Measurements from ENCODE around the gene MYO10.
A peak's percentile ranks its signal among the peaks of the same experiment; 100 is the strongest.
"Not testable (repeated sequence)": the region's sequence is repeated elsewhere in the genome, so short reads cannot be mapped to it uniquely, and the experiment has no call there.

The MYO10 gene

GRCh38 chr5:16936150-16936988, at the start of gene MYO10:
TSS of gene MYO10 (minus strand) at chr5:16936288. CDS start at chr5:16935808, 480 bp downstream.
- no peaks in the 10 kb centered on the region for H3K36me3 ChIP-seq (ENCODE audit: control insufficient read depth, insufficient read depth, low read length)
- TF ChIP-seq, protein P1, sequence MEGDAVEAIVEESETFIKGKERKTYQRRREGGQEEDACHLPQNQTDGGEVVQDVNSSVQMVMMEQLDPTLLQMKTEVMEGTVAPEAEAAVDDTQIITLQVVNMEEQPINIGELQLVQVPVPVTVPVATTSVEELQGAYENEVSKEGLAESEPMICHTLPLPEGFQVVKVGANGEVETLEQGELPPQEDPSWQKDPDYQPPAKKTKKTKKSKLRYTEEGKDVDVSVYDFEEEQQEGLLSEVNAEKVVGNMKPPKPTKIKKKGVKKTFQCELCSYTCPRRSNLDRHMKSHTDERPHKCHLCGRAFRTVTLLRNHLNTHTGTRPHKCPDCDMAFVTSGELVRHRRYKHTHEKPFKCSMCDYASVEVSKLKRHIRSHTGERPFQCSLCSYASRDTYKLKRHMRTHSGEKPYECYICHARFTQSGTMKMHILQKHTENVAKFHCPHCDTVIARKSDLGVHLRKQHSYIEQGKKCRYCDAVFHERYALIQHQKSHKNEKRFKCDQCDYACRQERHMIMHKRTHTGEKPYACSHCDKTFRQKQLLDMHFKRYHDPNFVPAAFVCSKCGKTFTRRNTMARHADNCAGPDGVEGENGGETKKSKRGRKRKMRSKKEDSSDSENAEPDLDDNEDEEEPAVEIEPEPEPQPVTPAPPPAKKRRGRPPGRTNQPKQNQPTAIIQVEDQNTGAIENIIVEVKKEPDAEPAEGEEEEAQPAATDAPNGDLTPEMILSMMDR (IDR thresholded peaks at IDR 0.05; ENCODE audit: insufficient read depth, low read length, poor library complexity, severe bottlenecking): no peak
- peak; percentile 41 for DNase-seq (ENCODE audit: extremely low read depth, insufficient read length)
- no peak within 1 kb of the TSS for H3K4me3 ChIP-seq (replicated peaks; ENCODE audit: low read depth, low read length)
- no peaks in the 10 kb centered on the region; the same call in 1 of the 2 replicates for H3K27me3 ChIP-seq (replicated peaks; ENCODE audit: control insufficient read depth, insufficient read depth, low read length)

GRCh38 chr5:16985304-16985703, 49.2 kb upstream of the MYO10 start:
- H3K27me3 ChIP-seq (replicated peaks; ENCODE audit: control insufficient read depth, insufficient read depth, low read length); H3K36me3 ChIP-seq (ENCODE audit: control insufficient read depth, insufficient read depth, low read length); DNase-seq (ENCODE audit: extremely low read depth, insufficient read length); H3K4me3 ChIP-seq (replicated peaks; ENCODE audit: low read depth, low read length): not testable (repeated sequence)

- H3K27me3 ChIP-seq (replicated peaks; ENCODE audit: control insufficient read depth, insufficient read depth, low read length): no peaks in the 10 kb centered on the region
- H3K4me3 ChIP-seq (replicated peaks; ENCODE audit: low read depth, low read length): no peak overlapping the region
- no peak for DNase-seq (ENCODE audit: extremely low read depth, insufficient read length)
- no peaks in the 10 kb centered on the region for H3K36me3 ChIP-seq (ENCODE audit: control insufficient read depth, insufficient read depth, low read length)
- TF ChIP-seq, protein P1 (IDR thresholded peaks at IDR 0.05; ENCODE audit: insufficient read depth, low read length, poor library complexity, severe bottlenecking): no peak
Measured at GRCh38 chr5:16983972-16984371, 47.9 kb upstream of the MYO10 start.

DNA sequence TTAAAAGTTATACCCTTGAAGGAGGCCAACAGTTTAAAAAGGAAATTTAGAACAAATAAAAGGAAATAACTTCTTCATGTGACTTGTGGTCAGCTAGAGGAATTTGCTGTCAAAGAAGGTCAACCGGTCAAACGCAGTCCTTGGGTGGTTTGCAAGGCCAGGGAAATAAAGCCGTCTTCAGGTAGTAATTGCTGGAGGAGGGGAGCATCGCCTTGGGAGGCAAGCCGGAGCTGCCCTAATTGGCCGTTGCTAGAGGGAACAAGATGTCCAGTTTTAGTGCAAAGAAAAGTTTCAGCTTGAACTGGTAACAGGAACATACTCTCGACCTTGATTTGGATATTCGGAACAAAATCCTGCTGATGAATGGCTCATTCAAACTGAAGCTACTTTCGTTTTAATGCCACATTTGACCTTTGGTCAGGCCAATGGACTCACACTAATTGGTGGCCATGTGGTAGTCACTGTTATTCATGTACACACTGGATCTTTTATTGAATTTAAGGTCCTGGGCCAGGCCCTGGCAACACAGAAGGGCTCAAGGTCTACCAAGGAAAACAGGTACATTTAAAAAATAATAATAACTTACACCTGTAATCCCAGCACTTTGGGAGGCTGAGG, 47.0 kb upstream of the MYO10 start:
- H3K4me3 ChIP-seq (replicated peaks; ENCODE audit: low read depth, low read length): no peak overlapping the region
- no peaks in the 10 kb centered on the region for H3K27me3 ChIP-seq (replicated peaks; ENCODE audit: control insufficient read depth, insufficient read depth, low read length)
- no peaks in the 10 kb centered on the region for H3K36me3 ChIP-seq (ENCODE audit: control insufficient read depth, insufficient read depth, low read length)
- DNase-seq (ENCODE audit: extremely low read depth, insufficient read length): no peak
- TF ChIP-seq, protein P1 (IDR thresholded peaks at IDR 0.05; ENCODE audit: insufficient read depth, low read length, poor library complexity, severe bottlenecking): no peak

DNA sequence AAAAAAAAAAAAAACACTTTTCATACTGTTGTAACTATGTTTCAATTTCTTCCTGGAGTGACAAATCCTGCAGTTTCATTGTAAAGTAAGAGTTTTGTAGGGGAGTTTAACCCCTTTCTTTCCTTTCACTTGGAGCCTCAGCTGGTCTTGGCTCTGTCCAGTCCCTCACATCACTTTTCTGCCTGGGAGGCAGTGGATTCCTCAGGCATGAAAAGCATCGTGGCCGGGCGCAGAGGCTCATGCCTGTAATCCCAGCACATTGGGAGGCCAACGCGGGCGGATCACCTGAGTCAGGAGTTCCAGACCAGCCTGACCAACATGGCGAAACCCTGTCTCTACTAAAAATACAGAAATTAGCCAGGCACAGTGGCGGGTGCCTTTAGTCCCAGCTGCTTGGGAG, 45.6 kb upstream of the MYO10 start:
- TF ChIP-seq, protein P1 (IDR thresholded peaks at IDR 0.05; ENCODE audit: insufficient read depth, low read length, poor library complexity, severe bottlenecking): no peak
- no peak overlapping the region for H3K4me3 ChIP-seq (replicated peaks; ENCODE audit: low read depth, low read length)
- no peaks in the 10 kb centered on the region for H3K27me3 ChIP-seq (replicated peaks; ENCODE audit: control insufficient read depth, insufficient read depth, low read length)
- H3K36me3 ChIP-seq (ENCODE audit: control insufficient read depth, insufficient read depth, low read length): no peaks in the 10 kb centered on the region
- no peak for DNase-seq (ENCODE audit: extremely low read depth, insufficient read length)

GRCh38 chr5:16980983-16981382, 44.9 kb upstream of the MYO10 start:
- TF ChIP-seq, protein P1 (IDR thresholded peaks at IDR 0.05; ENCODE audit: insufficient read depth, low read length, poor library complexity, severe bottlenecking): no peak
- no peak overlapping the region for H3K4me3 ChIP-seq (replicated peaks; ENCODE audit: low read depth, low read length)
- DNase-seq (ENCODE audit: extremely low read depth, insufficient read length): no peak
- H3K36me3 ChIP-seq (ENCODE audit: control insufficient read depth, insufficient read depth, low read length): no peaks in the 10 kb centered on the region
- H3K27me3 ChIP-seq (replicated peaks; ENCODE audit: control insufficient read depth, insufficient read depth, low read length): no peaks in the 10 kb centered on the region

Measured in GM06990 (cell line).